GM19452 (cell line): Measurements from ENCODE around the gene ENPP6.

Source experiments
- ATAC-seq: cut with Tn5 transposase; IDR thresholded peaks from one replicate; pipeline ENCODE4 v1.9.1; 2021; ENCODE audit not compliant: unreplicated experiment

Gene ENPP6

GRCh38 chr4:184110452-184111224, 107.0 kb downstream of the ENPP6 start:
- no peak for ATAC-seq

GRCh38 chr4:184108006-184108501, 109.6 kb downstream of the ENPP6 start:
- ATAC-seq: no peak

- no peak for ATAC-seq
These were observed 113.1 kb downstream of the ENPP6 start for GRCh38 chr4:184104419-184105101.

- no peak for ATAC-seq
These were observed 114.0 kb downstream of the ENPP6 start for GRCh38 chr4:184103527-184104264.

- ATAC-seq: no peak
These were observed 114.7 kb downstream of the ENPP6 start for GRCh38 chr4:184102927-184103326.

- ATAC-seq: no peak
These were observed 115.2 kb downstream of the ENPP6 start for GRCh38 chr4:184102488-184102887.

- no peak for ATAC-seq
These were observed 116.0 kb downstream of the ENPP6 start for GRCh38 chr4:184101711-184102110.

GRCh38 chr4:184100297-184100885, 117.3 kb downstream of the ENPP6 start:
- ATAC-seq: peak; percentile 54

- no peak for ATAC-seq
These were observed 118.1 kb downstream of the ENPP6 start for GRCh38 chr4:184099535-184099966.

- no peak for ATAC-seq
These were observed 118.7 kb downstream of the ENPP6 start for GRCh38 chr4:184099000-184099399.

GRCh38 chr4:184097815-184098214, 119.9 kb downstream of the ENPP6 start:
- ATAC-seq: no peak

GRCh38 chr4:184097241-184097605, 120.5 kb downstream of the ENPP6 start:
- ATAC-seq: peak; percentile 77

GRCh38 chr4:184096561-184097240, 121.0 kb downstream of the ENPP6 start:
- ATAC-seq: no peak

- ATAC-seq: no peak
These were observed 123.0 kb downstream of the ENPP6 start for GRCh38 chr4:184094532-184095159.

GRCh38 chr4:184091986-184092385, 125.7 kb downstream of the ENPP6 start:
- no peak for ATAC-seq

GRCh38 chr4:184090571-184090970, 127.1 kb downstream of the ENPP6 start:
- no peak for ATAC-seq

GRCh38 chr4:184080674-184081073, 137.0 kb downstream of the ENPP6 start:
- no peak for ATAC-seq

- no peak for ATAC-seq
These were observed 142.8 kb downstream of the ENPP6 start for GRCh38 chr4:184074677-184075388.

GRCh38 chr4:184067931-184068554, 149.6 kb downstream of the ENPP6 start:
- no peak for ATAC-seq
